Measurements from ENCODE around the gene SLC26A4.

The SLC26A4 gene

DNA sequence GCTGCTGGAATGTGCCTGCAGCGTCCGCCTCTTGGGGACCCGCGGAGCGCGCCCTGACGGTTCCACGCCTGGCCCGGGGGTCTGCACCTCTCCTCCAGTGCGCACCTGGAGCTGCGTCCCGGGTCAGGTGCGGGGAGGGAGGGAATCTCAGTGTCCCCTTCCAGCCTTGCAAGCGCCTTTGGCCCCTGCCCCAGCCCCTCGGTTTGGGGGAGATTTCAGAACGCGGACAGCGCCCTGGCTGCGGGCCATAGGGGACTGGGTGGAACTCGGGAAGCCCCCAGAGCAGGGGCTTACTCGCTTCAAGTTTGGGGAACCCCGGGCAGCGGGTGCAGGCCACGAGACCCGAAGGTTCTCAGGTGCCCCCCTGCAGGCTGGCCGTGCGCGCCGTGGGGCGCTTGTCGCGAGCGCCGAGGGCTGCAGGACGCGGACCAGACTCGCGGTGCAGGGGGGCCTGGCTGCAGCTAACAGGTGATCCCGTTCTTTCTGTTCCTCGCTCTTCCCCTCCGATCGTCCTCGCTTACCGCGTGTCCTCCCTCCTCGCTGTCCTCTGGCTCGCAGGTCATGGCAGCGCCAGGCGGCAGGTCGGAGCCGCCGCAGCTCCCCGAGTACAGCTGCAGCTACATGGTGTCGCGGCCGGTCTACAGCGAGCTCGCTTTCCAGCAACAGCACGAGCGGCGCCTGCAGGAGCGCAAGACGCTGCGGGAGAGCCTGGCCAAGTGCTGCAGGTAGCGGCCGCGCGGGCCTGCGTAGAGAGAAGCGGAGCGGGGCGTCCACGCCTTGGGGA, 645 bp downstream of the SLC26A4 start:
- DNase-seq, result no peak

DNA sequence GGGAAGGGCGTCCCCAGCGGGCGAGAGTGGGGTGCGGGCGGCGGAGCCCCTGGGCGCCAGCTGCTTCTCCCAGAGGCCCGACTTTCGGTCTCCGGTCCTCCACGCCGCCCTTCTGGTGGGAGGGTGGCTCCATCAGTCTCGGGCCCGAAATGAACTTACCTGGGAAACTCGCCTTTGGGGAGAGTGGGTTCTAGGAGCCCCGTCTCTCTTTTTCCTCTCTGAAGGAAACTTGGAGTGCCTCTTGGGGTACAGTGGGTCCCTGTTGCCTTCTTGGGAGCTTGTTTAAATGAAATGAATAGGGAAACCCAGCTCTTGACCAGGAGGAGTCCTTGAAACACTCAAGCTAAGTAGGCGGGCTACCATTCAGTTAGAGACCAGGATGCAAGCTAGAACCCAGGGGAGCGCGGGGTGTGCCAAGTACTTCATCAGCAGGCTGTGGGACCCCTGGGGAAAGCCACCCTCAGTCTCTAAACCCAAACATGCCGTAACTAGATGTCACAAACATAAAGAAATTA, 1.3 kb downstream of the SLC26A4 start:
- DNase-seq, result no peak

DNA sequence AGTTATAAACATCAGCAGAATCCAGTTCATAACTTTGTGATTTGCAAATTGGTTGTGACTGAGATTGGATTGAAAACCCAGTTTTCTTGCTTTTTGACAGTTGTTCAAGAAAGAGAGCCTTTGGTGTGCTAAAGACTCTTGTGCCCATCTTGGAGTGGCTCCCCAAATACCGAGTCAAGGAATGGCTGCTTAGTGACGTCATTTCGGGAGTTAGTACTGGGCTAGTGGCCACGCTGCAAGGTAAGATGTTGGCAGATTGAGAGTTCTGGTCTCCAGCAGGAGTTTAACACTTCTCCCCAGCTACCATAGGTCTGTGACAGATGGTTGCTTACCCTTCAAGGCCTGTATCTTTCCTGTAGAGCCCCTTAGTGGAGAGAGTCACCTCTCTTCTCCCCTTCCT, 2.6 kb downstream of the SLC26A4 start:
- DNase-seq, result no peak

DNA sequence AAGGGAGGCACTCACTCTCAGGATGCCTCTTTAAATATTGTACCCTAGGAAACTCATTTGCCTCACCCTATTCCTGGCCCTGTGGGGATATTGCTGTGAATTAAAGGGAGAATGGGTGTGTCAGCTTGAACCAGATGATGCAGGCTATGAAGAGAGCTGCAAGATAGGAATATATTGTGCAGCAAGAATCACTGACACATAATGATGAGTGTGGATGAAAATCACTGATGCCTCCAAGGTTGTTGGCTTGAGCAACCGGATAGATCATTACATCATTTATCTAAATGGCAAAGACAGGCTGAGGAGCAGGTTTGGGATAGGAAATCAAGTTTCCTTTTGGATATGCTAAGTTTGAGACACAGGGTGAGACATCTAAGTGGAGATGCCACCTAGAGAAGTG, 6.2 kb downstream of the SLC26A4 start:
- no peak for DNase-seq

DNA sequence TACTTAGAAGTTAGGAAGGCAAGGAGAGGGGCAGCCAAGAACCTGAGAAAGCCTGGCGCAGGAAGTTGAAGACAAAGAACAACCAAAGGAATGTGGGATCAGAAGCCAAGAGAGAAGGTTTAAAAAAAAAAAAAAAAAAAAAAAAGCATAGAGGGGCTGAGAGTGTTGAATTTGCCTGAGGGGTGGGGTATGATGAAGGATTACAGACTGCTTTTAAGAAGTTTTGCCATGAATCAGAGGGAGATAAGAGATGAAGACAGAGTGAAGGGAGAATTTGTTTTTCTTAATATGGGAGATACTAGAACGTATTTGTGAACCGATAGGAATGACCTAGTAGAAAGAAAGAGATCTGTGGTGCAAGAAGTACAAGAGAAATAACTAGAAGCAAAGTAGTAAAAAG, 6.7 kb downstream of the SLC26A4 start:
- no peak for DNase-seq

DNA sequence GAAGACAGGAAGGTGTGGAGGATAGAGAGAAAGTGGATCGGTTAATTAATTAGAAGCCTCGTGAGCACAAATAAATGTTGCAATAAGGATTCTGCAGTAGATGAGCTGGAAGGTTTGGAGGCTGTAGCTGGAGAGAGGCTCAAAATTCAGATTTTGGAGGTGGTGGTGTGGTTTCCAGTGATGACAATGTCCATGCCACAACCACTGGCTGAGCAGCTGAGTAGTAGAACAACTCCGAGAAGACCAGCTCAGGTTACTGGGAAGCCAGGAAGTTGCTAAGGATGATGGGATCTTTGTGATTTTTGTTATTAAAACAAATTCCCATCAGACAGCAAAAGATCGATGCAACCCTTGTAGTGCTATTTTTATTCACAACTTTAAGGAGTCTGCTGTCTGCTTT, 7.7 kb downstream of the SLC26A4 start:
- no peak for DNase-seq

DNA sequence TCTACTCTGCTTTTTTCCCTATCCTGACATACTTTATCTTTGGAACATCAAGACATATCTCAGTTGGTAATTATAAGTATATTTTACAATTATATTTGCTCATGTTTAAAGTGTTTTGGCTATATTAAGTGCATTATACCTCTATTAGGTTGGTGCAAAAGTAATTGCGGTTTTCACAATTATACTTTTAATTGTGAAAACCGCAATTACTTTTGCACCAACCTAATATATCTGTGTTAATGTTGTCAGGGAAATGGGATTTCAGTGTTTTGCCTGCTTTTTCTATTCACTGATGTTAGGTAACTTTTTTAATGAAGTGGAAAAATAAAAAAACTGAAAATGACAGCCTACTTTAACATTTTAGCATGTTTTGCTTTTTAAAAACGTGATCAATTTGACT, 11.6 kb downstream of the SLC26A4 start:
- no peak for DNase-seq

DNA sequence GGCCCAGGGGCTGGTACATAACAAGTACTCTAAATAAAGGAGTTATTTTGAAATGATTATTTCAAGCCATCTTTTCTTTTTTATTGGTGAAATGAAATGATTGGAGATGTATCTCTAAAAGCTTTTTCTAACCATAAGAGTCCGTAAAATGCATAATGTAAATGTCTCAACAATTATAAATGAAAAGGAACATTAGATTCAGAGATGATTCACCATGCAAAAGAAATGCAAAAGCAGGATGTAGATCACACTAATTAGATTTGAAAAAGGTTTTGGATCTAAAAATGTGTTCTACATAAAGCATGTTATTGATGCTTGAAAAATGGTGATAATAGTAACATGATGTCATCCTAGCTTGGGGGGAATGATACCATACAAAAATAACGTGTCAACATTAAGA, 15.6 kb downstream of the SLC26A4 start:
- DNase-seq, result no peak

DNA sequence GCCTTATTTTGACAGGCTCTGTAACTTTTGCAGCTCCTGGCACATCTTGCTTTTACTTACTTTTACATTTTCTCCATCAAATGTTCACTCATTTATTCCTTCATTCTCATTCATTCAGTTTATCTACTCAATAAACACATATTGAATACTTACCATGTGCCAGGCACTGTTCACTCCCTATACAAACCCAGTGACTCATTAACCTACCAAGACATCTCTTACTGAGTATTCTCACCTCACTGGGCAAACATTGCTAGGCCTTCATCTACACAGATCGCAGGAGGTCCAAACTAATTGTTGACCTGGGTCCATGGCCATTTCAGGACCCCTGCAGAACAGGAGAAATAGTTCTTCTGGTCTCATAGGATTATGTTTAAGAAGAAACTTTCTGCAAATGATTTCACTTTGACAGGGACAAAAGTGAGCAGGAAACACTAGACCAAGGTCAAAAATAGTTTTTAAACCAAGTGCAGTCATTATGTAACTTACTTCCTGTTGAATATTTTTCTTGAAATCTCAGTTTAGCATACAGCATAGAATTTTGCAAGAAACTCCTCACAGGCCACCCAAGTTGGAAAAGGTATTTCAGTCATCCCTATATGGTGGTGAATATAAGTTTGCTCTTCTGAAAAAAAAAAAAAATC, 17.6 kb downstream of the SLC26A4 start:
- no peak for DNase-seq

DNA sequence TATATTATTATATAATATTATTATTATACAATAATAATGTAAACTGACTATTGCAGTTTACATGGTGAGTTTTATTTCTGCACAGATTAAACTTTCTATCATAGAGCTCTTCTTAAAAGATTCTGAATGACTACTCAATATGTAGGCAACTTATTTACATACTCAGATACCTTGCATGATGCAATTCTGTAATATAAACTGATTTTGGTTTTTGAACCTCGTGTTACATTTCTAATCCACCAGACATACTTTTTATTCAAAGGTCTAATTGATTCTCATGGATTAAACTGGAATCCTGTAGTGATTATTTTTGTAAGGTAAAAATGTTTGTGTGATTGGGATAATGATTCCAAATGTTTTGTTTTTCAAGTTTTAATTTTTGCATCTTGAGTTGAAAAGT, 19.9 kb downstream of the SLC26A4 start:
- no peak for DNase-seq

DNA sequence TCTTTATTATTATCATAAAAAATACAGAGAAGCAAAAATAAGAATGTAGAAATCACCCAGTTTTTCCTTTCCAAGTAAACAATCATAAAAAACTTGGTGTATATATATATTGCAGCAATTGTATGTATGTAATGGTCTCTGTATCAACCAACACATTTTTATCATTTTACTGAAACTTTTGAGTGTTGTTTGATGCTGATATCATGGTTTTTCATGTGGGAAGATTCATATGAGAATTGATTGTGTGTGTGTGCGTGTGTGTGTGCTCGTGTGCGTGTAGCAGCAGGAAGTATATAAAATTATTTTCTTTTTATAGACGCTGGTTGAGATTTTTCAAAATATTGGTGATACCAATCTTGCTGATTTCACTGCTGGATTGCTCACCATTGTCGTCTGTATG, 22.3 kb downstream of the SLC26A4 start:
- DNase-seq, result no peak

DNA sequence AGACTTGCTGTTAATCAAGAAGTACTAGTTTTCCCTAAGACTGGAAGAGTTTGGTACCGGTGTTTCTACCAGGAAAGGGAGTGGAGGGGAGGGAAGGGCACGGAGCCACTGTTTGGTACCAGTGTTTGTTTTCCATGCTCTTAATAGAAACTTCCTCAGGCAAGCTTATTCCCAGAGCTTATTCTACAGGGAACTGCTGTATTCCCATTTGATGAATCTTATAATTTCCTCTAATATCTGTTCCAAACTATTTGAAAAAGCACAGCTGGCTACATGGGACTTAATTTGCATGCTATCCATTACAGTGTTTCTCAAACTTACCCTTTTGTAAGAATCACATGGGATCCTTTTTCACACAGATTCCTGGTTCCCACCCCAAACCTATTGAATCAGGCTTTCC, 23.7 kb downstream of the SLC26A4 start:
- no peak for DNase-seq

DNA sequence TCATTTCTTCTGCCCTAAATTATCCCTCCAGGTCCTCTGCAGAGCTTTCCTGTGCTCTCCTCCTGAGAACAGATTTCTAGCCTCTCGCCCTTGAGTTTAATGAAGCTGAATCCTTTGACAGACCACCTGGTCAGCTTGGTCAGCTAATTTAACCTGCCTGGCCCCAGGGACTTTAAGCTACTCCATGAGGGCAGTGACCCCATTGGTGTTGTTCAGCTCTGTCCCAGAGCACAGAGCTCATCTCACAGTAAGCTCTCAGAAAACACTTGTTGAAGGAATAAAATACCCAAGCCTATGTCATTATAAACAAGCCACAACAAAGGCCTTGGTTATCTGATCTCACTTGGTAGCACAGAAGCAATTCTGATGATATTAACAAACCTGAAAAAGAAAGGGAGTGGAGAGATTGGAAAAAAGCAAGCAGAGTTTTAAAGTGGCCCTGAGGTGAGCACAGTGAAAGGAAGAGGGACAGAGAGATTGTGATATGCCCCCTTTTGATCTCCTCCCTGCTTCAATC, 24.4 kb downstream of the SLC26A4 start:
- DNase-seq, result no peak

DNA sequence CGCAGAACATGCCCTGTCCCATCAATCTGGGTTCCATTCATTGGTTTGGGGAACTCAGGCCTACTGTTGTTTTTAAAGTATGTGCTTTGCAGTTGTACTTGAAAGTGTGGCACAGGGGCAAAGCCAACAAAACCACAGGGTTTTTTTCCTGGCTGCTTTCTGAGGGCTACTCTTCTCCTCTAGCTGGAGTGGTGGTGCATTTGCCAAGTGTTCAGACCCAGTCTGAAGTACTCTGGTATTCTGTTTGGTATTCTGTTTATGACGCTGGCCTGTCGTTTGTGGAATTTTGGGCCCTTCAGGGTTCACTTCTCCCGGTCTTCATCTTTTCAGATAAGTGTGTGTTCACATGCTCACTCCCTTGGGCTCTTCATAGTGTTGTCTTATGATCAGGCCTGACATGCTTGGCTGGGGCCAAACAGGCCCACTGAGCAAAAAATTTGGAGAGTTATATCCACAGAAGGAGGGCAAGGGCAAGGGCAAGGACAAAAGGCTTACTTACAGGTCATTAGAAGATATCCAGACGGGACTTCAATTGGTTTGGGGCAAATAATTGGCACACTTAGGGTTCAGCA, 26.3 kb downstream of the SLC26A4 start:
- no peak for DNase-seq

DNA sequence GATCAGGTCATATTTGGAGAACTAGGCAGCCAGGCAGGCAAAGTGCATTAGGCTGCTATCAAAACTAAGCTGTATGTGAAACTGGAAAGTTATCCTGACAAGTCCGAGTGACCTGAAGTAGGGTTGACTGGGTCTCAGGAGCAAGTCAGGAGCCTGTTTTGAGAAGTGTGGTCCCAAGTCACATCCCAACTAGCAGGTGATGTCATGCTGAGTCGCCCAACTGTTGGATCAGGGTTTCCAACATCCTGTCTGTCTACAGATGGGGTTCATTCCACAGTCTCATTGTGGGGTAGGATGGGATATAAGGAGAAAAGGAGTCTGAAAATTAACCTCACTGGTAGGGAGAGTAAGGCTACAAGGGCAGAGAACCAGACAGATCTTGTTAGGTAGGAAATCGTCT, 27.0 kb downstream of the SLC26A4 start:
- DNase-seq, result no peak

DNA sequence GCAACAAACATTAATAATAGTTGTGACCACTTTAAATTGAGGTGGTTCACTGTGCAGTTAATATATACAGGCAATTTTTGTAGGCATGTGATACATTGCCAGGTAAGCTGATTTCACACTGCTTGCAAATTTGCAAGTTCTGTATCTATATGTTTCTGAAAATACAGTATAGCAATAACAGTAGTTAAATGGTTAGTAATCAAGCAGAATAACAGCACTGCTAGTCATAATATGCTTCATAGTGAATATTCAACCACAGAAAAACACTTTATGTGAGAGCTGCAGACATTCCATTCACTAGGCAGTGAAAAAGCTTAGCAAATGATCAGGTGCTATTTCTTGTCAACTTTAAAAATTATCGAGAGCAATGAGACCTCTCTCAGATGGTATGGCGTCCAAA, 28.9 kb downstream of the SLC26A4 start:
- DNase-seq, result no peak

DNA sequence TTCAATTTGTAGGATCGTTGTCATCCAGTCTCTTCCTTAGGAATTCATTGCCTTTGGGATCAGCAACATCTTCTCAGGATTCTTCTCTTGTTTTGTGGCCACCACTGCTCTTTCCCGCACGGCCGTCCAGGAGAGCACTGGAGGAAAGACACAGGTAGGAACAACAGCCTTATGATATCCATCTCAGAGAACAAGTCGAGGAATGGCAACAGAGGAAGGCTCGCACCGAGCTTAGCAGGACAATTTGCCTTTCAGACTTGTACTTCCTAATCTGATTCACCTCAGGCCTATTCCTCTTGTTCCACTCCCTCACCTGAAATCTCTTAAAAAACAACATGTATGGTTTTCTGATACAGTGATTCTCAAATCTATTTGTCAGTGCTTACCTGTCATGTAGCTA, 29.5 kb downstream of the SLC26A4 start:
- DNase-seq, result no peak

DNA sequence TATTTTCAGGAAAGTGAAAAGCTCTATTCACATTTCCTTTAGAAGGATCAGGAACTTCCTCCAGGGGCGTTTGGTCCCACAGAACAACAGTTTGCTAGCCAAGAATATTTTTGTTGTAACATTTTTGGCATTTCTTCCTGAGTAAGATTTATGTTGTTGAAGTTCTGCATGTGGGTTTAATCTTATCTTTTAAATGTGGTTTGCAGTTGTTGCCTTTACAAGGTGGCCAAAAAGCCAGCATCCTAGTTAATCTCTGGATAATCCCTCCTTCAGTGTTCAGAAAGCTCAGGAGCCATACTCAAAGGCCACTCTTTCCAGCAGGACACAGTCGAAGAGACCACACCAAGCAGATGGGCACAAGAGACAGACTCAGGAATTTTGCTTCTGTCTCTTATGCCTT, 30.0 kb downstream of the SLC26A4 start:
- no peak for DNase-seq

DNA sequence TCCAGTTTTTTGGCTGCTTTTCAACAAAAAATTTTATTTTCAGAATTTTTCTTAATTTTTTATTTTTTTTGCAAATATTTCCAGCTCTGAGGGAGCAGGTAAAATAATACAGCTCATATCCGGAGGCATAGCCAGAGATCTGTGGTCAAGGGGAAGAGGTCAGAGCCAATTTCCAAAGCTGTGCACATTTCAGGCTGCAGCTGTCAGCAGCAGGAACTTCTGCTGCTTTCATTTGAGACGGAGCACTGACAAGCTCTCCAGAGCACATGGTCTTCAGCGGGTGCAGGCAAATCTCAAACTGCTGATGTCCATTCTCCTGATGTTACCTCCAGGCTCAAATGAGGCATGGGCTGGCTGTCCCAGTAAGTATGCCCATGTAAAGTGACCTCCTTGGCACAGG, 31.1 kb downstream of the SLC26A4 start:
- DNase-seq, result no peak

DNA sequence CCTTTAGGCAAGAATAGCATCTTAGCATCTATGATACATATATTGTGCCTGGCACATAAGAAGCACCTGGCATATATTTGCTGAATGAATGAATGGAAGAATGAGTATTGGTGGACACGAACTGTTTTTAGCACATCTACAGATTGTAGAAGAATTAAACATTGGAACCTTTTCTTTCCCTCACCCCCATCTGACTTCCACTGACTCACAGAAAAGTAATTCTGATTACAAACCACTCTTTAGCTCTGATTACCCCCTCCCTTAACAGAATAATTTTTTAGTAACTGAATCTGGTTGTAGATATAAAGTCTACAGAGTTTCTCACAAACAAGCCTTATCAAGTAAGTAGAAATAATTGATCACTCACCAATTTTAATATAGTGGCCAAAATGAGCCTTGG, 31.9 kb downstream of the SLC26A4 start:
- no peak for DNase-seq

DNA sequence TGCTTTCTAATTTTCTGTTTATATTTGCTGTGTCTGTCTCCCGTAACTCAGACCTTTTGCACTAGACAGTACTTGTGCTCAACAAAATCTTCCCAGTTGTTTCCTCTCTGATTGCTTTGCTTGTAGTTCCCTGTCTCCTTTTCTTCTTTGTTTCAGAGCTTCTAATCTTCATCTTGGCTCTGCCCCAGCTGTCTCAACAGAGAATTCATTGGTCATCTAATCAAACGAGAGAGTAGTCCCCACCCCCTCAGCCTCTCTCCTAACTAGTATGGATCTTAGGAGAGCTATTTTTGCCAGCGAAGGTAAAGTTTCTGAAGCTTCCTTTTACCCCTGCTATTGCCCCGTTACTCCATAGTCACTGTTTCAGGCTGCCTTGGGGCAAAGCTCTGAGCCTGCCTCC, 32.8 kb downstream of the SLC26A4 start:
- DNase-seq, result no peak

DNA sequence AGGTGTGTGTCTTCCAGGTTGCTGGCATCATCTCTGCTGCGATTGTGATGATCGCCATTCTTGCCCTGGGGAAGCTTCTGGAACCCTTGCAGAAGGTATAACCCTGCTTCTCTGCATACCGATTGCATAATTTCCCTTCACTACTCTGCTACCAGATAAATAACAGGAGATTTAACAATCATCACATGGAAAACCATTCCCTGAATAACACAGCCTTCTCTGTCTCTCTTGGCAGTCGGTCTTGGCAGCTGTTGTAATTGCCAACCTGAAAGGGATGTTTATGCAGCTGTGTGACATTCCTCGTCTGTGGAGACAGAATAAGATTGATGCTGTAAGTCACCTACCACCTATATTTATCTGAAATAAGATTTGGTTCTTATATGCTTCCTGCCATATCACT, 33.8 kb downstream of the SLC26A4 start:
- DNase-seq, result no peak

DNA sequence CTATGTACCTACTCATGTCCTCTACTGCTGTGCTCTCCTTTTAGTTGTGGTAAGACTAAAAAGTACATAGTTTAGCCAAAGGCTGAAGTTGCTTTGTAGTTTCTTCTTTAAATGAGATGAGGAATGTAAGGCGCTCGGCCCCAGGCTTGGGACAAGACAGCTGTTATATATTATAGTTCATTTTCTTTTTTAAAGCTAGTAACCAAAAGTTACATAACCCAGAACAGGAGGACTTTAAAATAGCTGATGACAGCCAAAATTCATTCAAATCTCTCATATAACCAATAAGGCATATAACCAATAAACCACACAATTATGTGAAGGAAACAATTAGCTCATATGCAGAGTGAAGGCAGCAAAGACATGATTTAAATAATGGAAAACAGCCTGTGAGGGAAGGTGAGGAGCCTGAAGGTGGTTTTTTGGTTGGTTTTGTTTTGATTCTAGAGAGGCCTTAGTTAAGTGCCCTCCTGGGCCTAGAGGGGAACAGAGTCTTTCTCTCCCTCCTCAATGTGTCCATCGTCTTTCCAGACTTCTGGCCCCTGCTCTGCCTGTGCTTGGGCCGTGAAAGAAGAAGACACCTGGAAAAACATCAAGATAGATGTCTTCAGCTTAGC, 35.8 kb downstream of the SLC26A4 start:
- no peak for DNase-seq
